Measurements from ENCODE around the gene TMEM63A.

The TMEM63A gene

DNA sequence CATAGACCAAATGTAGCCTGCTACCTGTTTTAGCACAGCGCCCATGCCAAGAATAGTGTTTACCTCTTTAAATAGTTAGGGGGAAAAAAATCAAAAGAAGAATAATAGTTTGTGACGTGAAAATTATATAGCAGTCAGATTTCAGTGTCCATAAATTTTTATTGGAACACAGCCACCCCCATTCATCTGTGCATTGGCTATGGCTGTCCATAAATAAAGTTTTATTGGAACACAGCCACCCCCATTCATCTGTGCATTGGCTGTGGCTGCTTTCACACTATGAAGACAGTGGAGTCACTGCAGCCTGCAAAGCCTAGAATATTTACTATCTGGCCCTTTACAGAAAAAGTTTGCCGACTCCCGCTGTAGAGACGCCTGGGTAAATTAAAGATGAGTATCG lies 51.3 kb downstream of the TMEM63A start:
- no peaks in the 10 kb centered on the region for H3K9me3 Mint-ChIP-seq
- no peak overlapping the region for H3K27ac Mint-ChIP-seq
- peaks cover 4% of the 10 kb centered on the region for H3K27me3 Mint-ChIP-seq (ENCODE audit: low read depth, poor library complexity)
- no peak overlapping the region for H3K4me3 Mint-ChIP-seq
- TF ChIP-seq, protein P1, sequence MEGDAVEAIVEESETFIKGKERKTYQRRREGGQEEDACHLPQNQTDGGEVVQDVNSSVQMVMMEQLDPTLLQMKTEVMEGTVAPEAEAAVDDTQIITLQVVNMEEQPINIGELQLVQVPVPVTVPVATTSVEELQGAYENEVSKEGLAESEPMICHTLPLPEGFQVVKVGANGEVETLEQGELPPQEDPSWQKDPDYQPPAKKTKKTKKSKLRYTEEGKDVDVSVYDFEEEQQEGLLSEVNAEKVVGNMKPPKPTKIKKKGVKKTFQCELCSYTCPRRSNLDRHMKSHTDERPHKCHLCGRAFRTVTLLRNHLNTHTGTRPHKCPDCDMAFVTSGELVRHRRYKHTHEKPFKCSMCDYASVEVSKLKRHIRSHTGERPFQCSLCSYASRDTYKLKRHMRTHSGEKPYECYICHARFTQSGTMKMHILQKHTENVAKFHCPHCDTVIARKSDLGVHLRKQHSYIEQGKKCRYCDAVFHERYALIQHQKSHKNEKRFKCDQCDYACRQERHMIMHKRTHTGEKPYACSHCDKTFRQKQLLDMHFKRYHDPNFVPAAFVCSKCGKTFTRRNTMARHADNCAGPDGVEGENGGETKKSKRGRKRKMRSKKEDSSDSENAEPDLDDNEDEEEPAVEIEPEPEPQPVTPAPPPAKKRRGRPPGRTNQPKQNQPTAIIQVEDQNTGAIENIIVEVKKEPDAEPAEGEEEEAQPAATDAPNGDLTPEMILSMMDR (IDR thresholded peaks at IDR 0.05) = no peak
- DNase-seq = no peak
- H3K36me3 Mint-ChIP-seq (ENCODE audit: low read depth) = peaks cover 50% of the 10 kb centered on the region
- peaks cover 18% of the 10 kb centered on the region for H3K4me1 Mint-ChIP-seq

DNA sequence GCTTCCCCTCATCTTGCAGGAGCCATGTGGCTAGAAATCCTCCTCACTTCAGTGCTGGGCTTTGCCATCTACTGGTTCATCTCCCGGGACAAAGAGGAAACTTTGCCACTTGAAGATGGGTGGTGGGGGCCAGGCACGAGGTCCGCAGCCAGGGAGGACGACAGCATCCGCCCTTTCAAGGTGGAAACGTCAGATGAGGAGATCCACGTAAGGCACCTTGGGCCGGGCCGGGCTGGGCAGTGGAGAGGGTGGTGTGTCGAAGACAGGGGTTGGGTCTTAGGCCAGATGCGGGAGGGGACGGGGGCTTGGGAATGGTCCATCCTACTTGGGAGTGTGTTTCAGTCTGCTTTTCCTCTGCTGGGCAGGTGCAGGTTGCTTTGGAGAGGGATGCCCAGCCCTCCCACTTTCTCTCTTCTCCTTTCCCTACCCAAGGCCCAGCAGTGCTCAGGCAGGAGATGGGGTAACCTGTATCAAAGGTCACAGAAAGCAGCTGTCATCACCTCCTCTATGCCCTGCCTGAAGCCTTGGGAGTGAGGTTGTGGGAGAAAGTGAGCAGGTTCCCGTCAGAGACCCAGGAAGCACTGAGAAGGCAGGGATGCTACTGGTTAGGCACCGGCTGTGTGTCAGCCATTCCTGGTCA lies 53.4 kb downstream of the TMEM63A start:
- peaks cover 4% of the 10 kb centered on the region for H3K27me3 Mint-ChIP-seq (ENCODE audit: low read depth, poor library complexity)
- no peak for DNase-seq
- H3K36me3 Mint-ChIP-seq (ENCODE audit: low read depth) = peaks cover 35% of the 10 kb centered on the region
- no peaks in the 10 kb centered on the region for H3K9me3 Mint-ChIP-seq
- TF ChIP-seq, protein P1 (IDR thresholded peaks at IDR 0.05) = no peak
- H3K4me3 Mint-ChIP-seq = no peak overlapping the region
- peaks cover 38% of the 10 kb centered on the region for H3K4me1 Mint-ChIP-seq
- no peak overlapping the region for H3K27ac Mint-ChIP-seq

DNA sequence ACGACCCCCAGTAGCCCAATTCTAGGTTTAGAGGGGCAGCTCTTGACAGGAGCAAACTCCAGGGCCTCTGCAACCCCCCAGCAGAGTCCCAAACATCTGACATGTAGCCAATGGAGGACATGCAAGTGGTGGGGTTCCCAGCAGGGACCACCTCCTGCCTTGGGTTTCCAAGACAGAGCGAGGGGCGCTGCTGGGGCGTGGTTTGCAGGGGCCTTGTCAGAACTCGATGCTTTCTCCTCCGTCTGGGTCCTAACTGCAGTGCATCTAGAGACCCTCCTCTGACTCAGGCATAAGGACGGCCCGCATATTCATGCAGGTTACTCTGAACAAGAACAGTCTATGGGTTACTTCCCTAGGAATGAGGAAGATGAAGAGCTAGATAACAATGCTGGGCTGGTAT lies 55.1 kb downstream of the TMEM63A start:
- H3K4me1 Mint-ChIP-seq = peaks cover 50% of the 10 kb centered on the region
- H3K36me3 Mint-ChIP-seq (ENCODE audit: low read depth) = peaks cover 28% of the 10 kb centered on the region
- H3K27ac Mint-ChIP-seq = no peak overlapping the region
- H3K9me3 Mint-ChIP-seq = no peaks in the 10 kb centered on the region
- TF ChIP-seq, protein P1 (IDR thresholded peaks at IDR 0.05) = no peak
- no peak overlapping the region for H3K4me3 Mint-ChIP-seq
- no peak for DNase-seq
- H3K27me3 Mint-ChIP-seq (ENCODE audit: low read depth, poor library complexity) = peaks cover 4% of the 10 kb centered on the region

DNA sequence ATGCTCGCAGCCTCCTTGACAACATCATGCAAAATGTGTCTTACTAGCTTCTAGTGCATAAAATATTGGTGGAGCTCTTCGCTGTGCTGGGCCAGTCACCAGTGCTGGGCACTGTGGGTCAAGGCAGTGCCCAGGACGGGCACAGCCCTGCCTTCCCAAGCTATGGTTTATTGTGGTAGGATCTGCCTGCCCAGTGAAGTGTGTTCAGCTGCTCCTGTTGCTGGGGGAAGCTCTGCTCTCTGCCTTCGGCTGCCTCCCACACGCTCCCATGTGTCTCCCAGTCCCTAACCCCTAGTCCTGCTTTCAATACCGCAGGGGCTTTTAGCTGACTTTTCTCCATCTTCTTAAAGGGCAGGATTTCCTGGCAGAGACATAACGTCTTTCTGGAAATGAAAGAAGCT lies 56.6 kb downstream of the TMEM63A start:
- Mint-ChIP-seq H3K4me1 (peaks cover 55% of the 10 kb centered on the region), H3K27me3 (ENCODE audit: low read depth, poor library complexity) (peaks cover 4% of the 10 kb centered on the region), H3K4me3 (peak overlapping the region; percentile 57), H3K9me3 (no peaks in the 10 kb centered on the region), H3K27ac (peak overlapping the region; percentile 99), H3K36me3 (ENCODE audit: low read depth) (peaks cover 17% of the 10 kb centered on the region)
- DNase-seq = peak; percentile 36
- TF ChIP-seq, protein P1 (IDR thresholded peaks at IDR 0.05) = no peak

DNA sequence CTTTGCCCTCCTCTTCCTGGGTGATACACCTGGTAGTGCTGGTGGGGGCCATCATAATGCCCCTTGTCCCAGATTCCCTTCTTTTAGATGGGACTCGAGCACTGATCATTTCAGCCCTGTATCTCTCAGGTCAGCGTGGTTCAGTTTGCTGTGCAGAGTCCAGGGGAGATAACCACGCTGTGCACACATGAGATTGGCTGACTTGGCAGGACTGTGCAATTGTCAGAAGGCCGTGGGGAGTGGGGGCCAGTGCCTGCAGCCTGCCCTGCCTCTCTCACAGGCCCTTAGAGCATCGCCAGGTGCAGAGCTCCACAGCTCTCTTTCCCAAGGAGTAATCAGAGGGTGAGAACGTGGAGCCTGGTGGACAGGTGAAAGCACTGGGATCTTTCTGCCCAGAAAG lies 57.1 kb downstream of the TMEM63A start:
- Mint-ChIP-seq H3K9me3 (no peaks in the 10 kb centered on the region), H3K27ac (peak overlapping the region; percentile 99), H3K4me3 (no peak overlapping the region), H3K27me3 (ENCODE audit: low read depth, poor library complexity) (peaks cover 4% of the 10 kb centered on the region), H3K36me3 (ENCODE audit: low read depth) (peaks cover 17% of the 10 kb centered on the region), H3K4me1 (peaks cover 60% of the 10 kb centered on the region)
- TF ChIP-seq, protein P1 (IDR thresholded peaks at IDR 0.05) = no peak
- DNase-seq = no peak

DNA sequence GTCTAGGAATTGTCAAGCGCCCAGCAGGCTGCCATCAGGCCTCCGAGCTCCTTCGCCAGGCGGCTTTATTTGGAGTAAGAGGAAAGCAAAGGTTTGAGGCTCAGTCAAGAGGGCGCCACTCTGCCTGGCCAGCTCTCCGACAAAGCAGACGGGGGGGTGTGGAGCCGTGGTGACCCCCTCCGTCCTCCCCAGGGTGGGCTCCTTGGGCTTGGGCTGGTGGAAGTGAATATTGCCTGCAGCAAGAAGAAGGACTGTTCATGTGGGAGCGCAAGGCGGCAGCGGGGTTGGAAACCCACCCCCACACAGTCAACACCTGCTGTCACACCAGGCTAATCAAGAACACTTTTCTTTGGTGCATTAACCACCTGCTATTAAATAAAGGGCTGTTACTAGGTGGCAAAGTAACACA lies 57.6 kb downstream of the TMEM63A start:
- peak overlapping the region; percentile 4 for H3K4me3 Mint-ChIP-seq
- TF ChIP-seq, protein P1 (IDR thresholded peaks at IDR 0.05) = no peak
- H3K27me3 Mint-ChIP-seq (ENCODE audit: low read depth, poor library complexity) = peaks cover 4% of the 10 kb centered on the region
- H3K4me1 Mint-ChIP-seq = peaks cover 66% of the 10 kb centered on the region
- H3K36me3 Mint-ChIP-seq (ENCODE audit: low read depth) = peaks cover 15% of the 10 kb centered on the region
- H3K27ac Mint-ChIP-seq = peak overlapping the region; percentile 99
- DNase-seq = no peak
- no peaks in the 10 kb centered on the region for H3K9me3 Mint-ChIP-seq
